DOHH2 (cell line): ENCODE measurements around the gene TMEM272.

Source experiments
- EZH2phosphoT487 ChIP-seq: fragments of 200-600 bp; sonication (generic); IDR thresholded peaks from 2 replicates; pipeline ENCODE4 v1.6.1; 2017; ENCODE audit warnings: borderline replicate concordance, mild to moderate bottlenecking, antibody characterized with exemption, low read length, moderate library complexity, mixed read lengths
- TF ChIP-seq, protein P1 (sequence below): fragments of 200-600 bp; sonication (generic); IDR thresholded peaks from one replicate; pipeline ENCODE4 v1.5.1; 2014; ENCODE audit warnings: antibody characterized with exemption, mild to moderate bottlenecking, low read depth, low read length; ENCODE audit not compliant: poor library complexity, severe bottlenecking

DNA sequence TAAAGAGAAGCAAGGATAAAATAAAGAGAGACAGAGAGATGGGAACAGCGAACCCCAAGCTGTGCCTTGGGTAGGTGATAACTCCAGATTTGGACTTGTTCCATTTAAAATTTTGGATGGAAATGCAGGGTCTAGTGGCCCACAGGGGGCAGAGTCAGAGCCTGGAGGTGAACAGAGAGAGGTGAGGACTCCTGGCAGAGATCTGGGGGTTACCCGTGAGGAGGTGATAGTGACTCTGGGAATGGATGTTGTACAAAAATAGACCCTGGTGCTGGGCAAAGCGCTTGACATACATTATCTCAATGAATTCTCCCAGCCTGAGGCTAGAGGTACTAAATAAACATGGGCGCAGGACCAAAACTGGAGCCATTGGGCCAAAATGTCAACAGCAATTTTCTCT is 26.7 kb downstream of the TMEM272 start:
- TF ChIP-seq, protein P1, sequence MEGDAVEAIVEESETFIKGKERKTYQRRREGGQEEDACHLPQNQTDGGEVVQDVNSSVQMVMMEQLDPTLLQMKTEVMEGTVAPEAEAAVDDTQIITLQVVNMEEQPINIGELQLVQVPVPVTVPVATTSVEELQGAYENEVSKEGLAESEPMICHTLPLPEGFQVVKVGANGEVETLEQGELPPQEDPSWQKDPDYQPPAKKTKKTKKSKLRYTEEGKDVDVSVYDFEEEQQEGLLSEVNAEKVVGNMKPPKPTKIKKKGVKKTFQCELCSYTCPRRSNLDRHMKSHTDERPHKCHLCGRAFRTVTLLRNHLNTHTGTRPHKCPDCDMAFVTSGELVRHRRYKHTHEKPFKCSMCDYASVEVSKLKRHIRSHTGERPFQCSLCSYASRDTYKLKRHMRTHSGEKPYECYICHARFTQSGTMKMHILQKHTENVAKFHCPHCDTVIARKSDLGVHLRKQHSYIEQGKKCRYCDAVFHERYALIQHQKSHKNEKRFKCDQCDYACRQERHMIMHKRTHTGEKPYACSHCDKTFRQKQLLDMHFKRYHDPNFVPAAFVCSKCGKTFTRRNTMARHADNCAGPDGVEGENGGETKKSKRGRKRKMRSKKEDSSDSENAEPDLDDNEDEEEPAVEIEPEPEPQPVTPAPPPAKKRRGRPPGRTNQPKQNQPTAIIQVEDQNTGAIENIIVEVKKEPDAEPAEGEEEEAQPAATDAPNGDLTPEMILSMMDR = no peak
- TF ChIP-seq EZH2phosphoT487 = no peak
